Retinal pigment epithelial cell (primary cell): Measurements from ENCODE around the gene GABRG3.

Experiments
- DNase-seq: peaks from one replicate; pipeline ENCODE4 v3.0.0-alpha.2; 2010; ENCODE audit warnings: low read depth
- H3K4me3 ChIP-seq: 2 replicates; pipeline ENCODE4 v1.5.1; 2011; ENCODE audit warnings: mild to moderate bottlenecking, low read length, control low read depth, moderate library complexity
- TF ChIP-seq, protein P1 (sequence below): conservative IDR thresholded peaks from 2 replicates; pipeline ENCODE4 v1.5.1; 2011; ENCODE audit warnings: low read depth, low read length, control low read depth, inconsistent platforms

Gene GABRG3

DNA sequence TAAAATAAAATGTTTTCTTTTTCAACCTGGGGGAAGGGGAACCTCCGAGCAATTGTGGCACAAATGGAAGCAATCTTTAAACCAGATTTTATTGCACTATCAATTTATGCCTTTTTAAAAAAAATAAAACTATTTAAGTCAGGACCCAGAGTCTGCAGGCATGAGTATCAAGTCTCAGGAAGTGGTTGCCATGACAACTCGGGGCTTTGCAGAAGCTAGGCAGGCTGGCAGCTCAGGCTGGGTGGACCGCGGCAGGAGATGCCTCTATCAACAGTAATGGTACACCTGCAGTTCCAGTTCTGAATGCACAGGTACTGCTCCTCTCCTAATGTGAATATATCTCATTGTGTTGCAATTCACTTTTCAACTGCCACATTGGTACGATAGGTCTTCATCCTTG is 447.7 kb downstream of the GABRG3 start:
- no peak overlapping the region for H3K4me3 ChIP-seq
- no peak for DNase-seq
- TF ChIP-seq, protein P1, sequence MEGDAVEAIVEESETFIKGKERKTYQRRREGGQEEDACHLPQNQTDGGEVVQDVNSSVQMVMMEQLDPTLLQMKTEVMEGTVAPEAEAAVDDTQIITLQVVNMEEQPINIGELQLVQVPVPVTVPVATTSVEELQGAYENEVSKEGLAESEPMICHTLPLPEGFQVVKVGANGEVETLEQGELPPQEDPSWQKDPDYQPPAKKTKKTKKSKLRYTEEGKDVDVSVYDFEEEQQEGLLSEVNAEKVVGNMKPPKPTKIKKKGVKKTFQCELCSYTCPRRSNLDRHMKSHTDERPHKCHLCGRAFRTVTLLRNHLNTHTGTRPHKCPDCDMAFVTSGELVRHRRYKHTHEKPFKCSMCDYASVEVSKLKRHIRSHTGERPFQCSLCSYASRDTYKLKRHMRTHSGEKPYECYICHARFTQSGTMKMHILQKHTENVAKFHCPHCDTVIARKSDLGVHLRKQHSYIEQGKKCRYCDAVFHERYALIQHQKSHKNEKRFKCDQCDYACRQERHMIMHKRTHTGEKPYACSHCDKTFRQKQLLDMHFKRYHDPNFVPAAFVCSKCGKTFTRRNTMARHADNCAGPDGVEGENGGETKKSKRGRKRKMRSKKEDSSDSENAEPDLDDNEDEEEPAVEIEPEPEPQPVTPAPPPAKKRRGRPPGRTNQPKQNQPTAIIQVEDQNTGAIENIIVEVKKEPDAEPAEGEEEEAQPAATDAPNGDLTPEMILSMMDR: no peak

DNA sequence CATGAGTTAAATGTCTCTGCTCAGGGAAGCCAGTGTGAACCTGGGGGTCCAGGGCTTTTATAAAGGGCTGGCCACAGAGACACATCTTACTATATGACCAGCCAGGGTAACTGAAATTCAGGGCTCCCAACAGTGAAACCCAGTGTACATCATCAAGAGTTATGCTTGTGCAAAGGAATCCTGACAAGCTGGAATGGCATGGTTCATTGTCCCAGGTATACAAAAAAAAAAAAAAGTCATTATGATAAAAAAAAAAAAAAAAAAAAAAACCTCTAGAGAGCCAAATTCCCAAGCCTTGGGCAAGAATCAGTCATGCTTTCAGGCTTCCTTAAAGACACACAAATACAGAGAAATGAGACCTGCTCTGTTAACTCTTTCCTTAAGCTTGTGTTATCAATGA is 452.0 kb downstream of the GABRG3 start:
- H3K4me3 ChIP-seq: no peak overlapping the region
- no peak for DNase-seq
- TF ChIP-seq, protein P1: no peak

DNA sequence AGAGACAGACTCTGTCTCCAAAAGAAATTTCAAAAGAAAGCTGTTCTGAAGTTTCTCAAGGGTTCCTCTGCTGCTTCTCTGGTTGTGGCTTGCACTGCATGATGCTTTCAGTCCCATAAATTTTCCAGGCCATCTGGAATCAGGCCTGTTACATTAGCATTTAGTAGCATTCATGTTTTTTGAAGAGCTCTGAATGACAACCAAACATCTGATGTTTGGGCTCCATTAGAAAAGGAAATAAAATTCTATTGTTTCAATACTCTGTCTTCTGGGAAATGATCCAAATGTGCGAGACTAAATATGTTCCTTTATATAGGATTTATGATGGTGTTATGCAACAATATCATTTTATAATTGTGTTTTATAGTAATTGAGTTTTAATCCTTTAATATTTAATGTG is 455.8 kb downstream of the GABRG3 start:
- no peak for DNase-seq
- TF ChIP-seq, protein P1: no peak
- no peak overlapping the region for H3K4me3 ChIP-seq

DNA sequence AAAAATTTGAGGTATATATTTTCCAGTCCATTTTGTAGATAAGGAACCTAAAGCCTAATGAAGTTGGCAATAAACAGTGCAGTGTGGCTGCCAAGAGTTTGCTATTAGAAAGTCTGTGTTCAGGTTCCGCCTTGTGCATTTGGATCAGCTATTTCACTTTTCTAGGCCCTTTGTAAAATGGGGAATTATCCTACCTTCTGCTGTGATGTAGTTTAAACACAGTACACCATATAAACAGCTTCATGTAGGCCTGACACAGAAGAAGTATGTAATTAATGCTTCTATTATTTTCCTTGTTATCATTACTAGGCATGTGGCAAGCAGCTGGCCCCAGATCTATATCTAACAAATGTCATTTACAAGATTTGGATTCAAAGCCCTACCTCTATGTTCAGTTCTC is 456.3 kb downstream of the GABRG3 start:
- TF ChIP-seq, protein P1: no peak
- no peak for DNase-seq
- H3K4me3 ChIP-seq: no peak overlapping the region

DNA sequence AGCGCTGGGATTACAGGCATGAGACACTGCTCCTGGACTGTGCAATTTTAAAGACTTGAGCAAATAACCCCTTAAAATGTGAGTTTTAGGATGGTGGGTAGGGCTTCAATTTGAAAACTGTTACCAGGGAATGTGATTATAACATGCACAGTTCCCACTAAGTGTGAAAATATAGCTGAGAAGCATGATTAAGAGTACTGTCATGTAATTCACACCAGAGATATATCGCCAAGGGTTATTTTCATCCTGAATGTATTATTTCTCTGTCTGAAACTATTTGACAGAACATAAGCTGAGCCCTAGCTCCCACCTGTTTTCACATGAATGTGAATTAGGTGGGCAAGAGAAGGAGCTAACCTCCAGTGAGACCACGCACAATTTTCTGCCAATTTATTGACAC is 457.2 kb downstream of the GABRG3 start:
- H3K4me3 ChIP-seq: no peak overlapping the region
- no peak for DNase-seq
- TF ChIP-seq, protein P1: no peak

DNA sequence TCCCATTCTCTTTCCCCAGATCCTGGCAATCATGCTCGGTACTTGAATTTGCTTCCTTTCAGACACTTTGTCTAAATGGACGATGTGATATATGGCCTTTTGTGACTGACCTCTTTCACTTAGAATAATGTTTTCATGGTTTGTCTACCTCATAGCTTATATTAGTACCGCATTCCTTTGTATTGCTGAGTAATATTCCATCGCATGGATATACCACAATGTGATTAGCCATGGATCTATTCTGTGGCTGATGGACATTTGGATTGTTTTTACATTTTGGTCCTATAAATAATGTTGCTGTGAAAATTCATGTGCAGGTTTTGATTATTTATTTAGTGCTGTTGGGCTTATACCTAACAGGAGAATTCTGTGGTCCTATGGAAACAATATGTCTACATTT is 458.6 kb downstream of the GABRG3 start:
- DNase-seq: no peak
- TF ChIP-seq, protein P1: no peak
- no peak overlapping the region for H3K4me3 ChIP-seq

DNA sequence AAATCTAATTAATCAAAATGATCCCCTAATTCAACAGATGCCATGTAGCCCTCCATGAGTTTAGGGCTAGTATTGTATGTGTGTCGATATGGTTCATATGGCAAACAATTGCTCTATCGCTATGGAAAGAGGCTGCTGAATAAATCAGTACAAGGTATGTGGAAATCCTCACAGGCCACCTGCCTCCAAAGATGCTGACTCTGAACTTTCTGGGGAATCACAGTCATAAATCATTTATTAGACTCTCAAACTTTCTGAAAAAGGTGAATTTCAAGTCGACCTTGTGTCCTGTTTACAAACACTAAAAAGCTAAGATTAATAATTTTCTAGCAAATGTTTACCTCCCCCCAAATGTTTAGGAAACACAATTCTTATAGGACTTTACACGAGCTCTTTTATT is 462.6 kb downstream of the GABRG3 start:
- no peak for DNase-seq
- TF ChIP-seq, protein P1: no peak
- H3K4me3 ChIP-seq: no peak overlapping the region
